ENCODE data around the gene PPM1N. TPM values are rescaled to one million over a fixed set of nuclear protein-coding genes. Genes with fewer than 3 reads are reported as not detected.

Gene PPM1N
- total and polyA plus RNA-seq, 8 donors: 0.92 to 5.2 (median 1.9) TPM; not detected in 3

GRCh38 chr19:45484273-45484945 lies 13.8 kb upstream of the PPM1N start:
- TF ChIP-seq EP300 (IDR thresholded peaks at IDR 0.05): no peak
- no peak for TF ChIP-seq CTCF (IDR thresholded peaks at IDR 0.05)
- TF ChIP-seq POLR2AphosphoS5 (IDR thresholded peaks at IDR 0.05): no peak
- TF ChIP-seq POLR2A (IDR thresholded peaks at IDR 0.05): no peak

DNA sequence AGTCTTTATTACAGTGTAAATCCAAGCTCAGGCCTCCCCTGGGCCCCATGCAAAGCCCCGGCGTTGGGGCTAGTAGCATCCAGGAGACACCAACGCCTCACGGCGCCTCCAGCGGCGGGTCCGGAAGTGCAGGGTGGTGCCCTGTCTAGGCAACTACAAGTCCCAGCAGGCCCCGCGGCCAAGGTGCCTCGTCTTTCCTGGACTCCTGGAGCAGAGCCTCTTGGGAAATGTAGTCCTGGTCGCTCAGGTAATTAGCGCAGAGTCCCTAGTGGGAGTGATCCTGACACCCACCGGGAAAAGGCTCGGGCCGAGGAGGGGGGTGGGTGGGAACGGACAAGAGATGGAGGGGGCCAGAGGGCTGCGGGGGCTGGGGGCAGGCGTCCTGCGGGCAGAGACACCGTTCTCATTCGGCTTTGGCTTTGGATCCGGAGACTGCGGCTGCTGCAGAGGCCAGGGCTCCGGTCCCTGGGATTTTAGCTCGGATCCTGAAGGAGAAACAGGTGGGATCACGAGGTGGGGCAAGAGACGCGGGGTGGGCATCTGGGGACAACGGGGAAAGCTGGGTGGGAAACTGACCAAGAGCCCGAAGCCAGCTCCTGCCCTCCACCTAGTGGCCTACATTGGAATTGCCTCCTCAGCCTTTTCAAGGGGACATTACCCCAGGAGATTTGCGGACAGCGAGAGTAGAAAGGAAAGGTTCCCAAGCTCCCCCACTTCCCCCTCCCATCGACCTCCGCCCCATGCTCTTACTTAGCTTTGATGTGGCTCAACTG lies 12.8 kb upstream of the PPM1N start:
- peak overlapping the region; percentile 70 to 91 (median 82) for H3K27ac ChIP-seq
- H3K27me3 ChIP-seq: no peaks in the 10 kb centered on the region
- TF ChIP-seq POLR2AphosphoS5 (IDR thresholded peaks at IDR 0.05): peak in 1 of 3 donors; percentile 74
- TF ChIP-seq EP300 (IDR thresholded peaks at IDR 0.05): no peak
- TF ChIP-seq CTCF (IDR thresholded peaks at IDR 0.05): peak in 5 of 7 experiments; percentile 79 to 92 (median 90)
- no peak for TF ChIP-seq POLR2A (IDR thresholded peaks at IDR 0.05)
- WGBS, 5 donors: 0 to 1% (median 0%) methylated on average over 26 to 35 of the region's 35 CpGs
- H3K9me3 ChIP-seq: no peaks in the 10 kb centered on the region
- H3K36me3 ChIP-seq: peaks cover 0 to 9% (median 3%) of the 10 kb centered on the region in 4 donors
- peaks cover 3 to 12% (median 10%) of the 10 kb centered on the region in 4 donors for H3K4me1 ChIP-seq
- intact Hi-C loops (cut with DNase I; ENCODE audit: low total_unique reads): no loop called here
- peak overlapping the region; percentile 69 to 83 (median 77) for H3K4me3 ChIP-seq
- DNase-seq: peak; percentile 98 to 99

More at GRCh38 chr19:45484273-45484945, 13.8 kb upstream of the PPM1N start:
- H3K4me3 ChIP-seq: no peak overlapping the region
- WGBS, 5 donors: 65 to 71% (median 70%) methylated on average over 13 of the region's 13 CpGs
- intact Hi-C loops (cut with DNase I; ENCODE audit: low total_unique reads): no loop called here
- no peak for DNase-seq
- H3K9me3 ChIP-seq: no peaks in the 10 kb centered on the region
- H3K27ac ChIP-seq: no peak overlapping the region
- peaks cover 0 to 9% (median 3%) of the 10 kb centered on the region in 4 donors for H3K36me3 ChIP-seq
- H3K27me3 ChIP-seq: no peaks in the 10 kb centered on the region
- peaks cover 3 to 12% (median 10%) of the 10 kb centered on the region in 4 donors for H3K4me1 ChIP-seq

DNA sequence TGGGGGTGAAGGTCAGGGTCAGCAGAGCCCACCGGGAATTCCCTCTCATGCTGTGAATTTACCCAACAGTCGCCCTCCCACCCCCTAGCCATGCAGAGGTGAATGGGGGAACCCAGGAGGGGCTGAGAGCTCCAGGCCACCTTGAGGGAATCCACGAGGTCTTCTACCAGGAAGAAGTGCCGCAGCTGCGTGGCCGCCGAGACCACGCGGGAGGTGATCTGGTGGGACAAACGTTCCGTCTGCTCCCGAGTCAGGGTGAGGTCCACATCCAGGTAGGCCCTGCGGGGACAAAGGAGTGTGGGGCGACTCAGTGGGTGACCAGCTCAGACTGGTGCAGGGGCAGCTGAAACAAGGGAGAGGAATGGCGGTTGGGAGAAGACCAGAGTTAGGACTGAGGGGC lies 9.5 kb upstream of the PPM1N start:
- H3K27ac ChIP-seq: no peak overlapping the region
- H3K4me1 ChIP-seq: peaks cover 15 to 29% (median 27%) of the 10 kb centered on the region in 4 donors
- no peaks in the 10 kb centered on the region for H3K9me3 ChIP-seq
- peaks cover 0 to 3% (median 0%) of the 10 kb centered on the region in 3 donors for H3K27me3 ChIP-seq
- intact Hi-C loops (cut with DNase I; ENCODE audit: low total_unique reads): no loop called here
- no peak for DNase-seq
- no peak overlapping the region for H3K4me3 ChIP-seq
- TF ChIP-seq EP300 (IDR thresholded peaks at IDR 0.05) (no peak), POLR2A (IDR thresholded peaks at IDR 0.05) (no peak), CTCF (IDR thresholded peaks at IDR 0.05) (no peak)
- H3K36me3 ChIP-seq: peaks cover 0 to 9% (median 3%) of the 10 kb centered on the region in 4 donors
- WGBS, 5 donors: 89 to 92% (median 90%) methylated on average over 15 of the region's 15 CpGs

DNA sequence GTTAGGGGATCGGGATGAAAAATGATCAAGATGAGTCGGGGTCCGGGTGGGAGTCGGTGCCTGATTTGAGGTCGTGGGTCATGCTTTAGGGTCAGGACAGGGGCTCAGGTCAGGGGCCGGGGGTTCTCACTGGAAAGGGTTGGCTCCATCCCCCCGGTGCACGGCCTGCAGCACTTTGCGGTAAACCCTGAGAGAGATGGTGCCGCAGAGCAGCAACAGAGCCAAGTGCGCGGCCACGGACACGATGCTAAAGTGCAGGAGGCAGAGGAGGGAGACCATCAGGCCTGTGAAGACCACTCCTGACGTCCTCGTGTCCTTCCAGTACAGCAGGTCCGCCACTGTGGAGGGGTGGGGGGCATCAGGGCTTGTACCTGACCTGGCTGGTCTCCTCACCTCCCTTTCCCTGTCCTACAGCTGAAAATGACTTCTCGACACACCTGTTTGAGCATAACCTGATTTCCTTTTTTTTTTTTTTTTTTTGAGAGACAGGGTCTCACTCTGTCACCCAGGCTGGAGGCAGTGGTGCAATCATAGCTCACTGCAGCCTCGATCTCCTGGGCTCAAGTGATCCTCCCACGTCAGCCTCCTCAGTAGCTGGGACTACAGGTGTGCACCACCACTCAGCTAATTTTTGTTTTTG lies 8.9 kb upstream of the PPM1N start:
- 82 to 90% (median 86%) methylated on average over 20 of the region's 20 CpGs for WGBS, 5 donors
- TF ChIP-seq EP300 (IDR thresholded peaks at IDR 0.05) (no peak), POLR2A (IDR thresholded peaks at IDR 0.05) (no peak), POLR2AphosphoS5 (IDR thresholded peaks at IDR 0.05) (no peak), CTCF (IDR thresholded peaks at IDR 0.05) (no peak)
- Histone ChIP-seq H3K36me3 (peaks cover 0 to 9% (median 3%) of the 10 kb centered on the region in 4 donors), H3K27me3 (peaks cover 0 to 6% (median 3%) of the 10 kb centered on the region in 3 donors), H3K27ac (no peak overlapping the region), H3K4me3 (no peak overlapping the region), H3K9me3 (no peaks in the 10 kb centered on the region), H3K4me1 (peaks cover 15 to 33% (median 29%) of the 10 kb centered on the region in 4 donors)
- no peak for DNase-seq
- intact Hi-C loops (cut with DNase I; ENCODE audit: low total_unique reads): no loop called here

All from stomach (tissue), 9 donors.